Peyer's patch (tissue), 4 donors: ENCODE measurements around the gene MLYCD.

ENCODE experiments used
- CTCF ChIP-seq, 6 experiments: fragments of 450-650 bp in 4 of 6; fragments of 200-600 bp in 2 of 6; sonication (generic) in 1 of 6; IDR thresholded peaks; one replicate each; pipeline ENCODE4 v1.5.1; 2017 to 2019; ENCODE audit warnings: antibody characterized with exemption in 6 of 6, mild to moderate bottlenecking in 3 of 6, moderate library complexity in 1 of 6
- POLR2A ChIP-seq, 2 donors: fragments of 450-650 bp; IDR thresholded peaks; one replicate each; pipeline ENCODE4 v1.5.1; 2017; ENCODE audit warnings: antibody characterized with exemption in 2 of 2, mild to moderate bottlenecking in 2 of 2, moderate library complexity in 2 of 2

- TF ChIP-seq CTCF (IDR thresholded peaks at IDR 0.05) (no peak), POLR2A (IDR thresholded peaks at IDR 0.05) (no peak)
These were observed 43.2 kb downstream of the MLYCD start for GRCh38 chr16:83942074-83942473.
